GM03348 (cell line): ENCODE results near the gene ZBTB32.
A peak's percentile ranks its signal among the peaks of the same experiment; 100 is the strongest.

Source experiments
- DNase-seq: peaks from one replicate; pipeline ENCODE4 v3.0.0; 2012; ENCODE audit warnings: low spot score

Gene ZBTB32

DNA sequence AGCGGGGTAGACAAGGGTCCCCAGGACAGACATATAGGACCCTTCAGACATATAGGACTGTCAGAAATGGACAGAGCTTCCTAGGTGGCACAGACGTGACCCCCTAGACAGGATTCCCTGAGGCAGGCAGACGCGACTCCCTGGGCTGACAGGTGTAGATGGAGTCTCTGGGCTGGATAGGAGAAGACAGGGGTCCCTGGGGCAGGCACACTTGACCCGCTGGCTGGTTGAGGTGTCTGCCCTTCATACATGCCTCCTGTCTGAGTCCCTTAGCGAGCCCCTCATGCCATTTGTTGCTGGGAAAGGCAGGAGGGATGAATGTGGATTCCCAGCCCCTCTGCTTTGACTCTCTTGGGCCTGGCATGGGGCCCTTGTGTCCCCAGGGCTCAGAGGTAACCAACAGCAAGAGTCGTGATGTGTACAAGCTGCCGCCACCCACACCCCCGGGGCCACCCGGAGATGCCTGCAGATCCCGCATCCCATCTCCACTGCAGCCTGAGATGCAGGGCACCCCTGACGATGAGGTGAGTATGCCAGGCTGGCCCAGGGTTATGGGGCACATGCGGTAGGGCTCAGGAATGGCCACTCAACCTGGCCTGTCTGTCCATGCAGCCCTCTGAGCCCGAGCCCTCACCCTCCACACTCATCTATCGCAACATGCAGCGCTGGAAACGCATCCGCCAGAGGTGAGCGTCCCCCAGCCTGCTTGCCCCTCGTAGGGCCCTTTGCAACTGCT lies 49.4 kb downstream of the ZBTB32 start:
- no peak for DNase-seq

- DNase-seq, result no peak
These were observed 50.2 kb downstream of the ZBTB32 start for GRCh38 chr19:35754370-35755130.

DNA sequence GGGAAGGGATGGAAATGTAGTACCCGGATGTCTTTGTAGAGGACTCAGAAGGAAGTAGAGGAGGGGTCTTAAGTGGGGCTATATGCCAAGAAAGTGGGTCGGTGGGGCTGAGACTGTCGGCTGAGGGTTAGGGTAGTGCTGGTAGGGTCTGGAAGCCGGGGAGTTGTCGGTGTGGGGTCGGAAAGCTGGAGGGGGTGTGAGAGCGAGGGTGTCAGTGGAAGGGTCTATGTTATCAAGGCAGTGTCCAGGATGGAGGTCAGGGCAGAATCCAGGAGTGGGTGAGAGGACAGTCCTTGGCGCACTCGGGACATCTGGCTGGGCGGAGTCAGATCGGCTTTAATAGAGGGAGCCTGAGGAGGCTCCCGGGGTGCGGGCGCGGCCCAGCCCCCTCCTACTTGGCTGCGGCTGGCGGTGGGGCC lies 50.8 kb downstream of the ZBTB32 start:
- no peak for DNase-seq

DNA sequence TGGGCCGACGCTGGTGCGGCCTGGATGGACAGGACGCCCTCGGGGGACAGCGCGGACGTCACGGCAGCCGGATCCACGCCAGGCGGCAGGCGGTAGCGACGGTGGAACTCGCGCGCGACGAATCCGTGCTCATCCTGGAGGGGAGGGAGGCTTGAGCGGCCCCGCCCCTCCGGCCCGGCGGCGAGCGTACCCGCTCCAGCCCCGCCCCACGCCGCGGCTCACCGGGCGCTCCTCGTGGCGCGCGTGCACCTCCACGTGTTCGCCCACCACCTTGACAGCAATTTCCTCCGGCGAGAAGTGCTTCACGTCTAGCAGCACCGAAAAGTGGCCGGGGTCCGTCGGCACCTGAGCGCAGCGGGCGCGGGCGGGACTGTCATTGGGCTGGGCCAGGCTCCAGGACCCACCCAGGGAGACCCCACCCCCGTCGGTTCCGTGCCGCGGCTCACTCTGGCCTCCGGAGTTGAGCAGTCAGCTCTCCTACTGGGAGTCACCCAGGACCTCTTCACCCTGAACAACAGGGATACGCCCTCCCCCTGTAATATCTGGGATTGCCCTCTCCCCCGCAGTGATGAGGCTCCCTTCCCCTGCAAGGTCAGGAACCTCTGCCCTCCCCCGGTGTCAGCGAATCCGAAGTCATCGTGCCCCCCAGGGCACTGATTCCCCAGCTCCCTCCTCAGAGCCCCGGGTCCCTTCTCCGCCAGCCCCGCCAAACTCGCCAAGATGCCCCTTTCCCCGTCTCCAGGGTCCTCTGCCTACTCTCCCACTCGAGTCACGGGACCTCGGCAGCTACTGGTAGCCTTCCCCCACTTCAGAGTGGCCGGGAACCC lies 51.4 kb downstream of the ZBTB32 start:
- DNase-seq, result peak; percentile 82

DNA sequence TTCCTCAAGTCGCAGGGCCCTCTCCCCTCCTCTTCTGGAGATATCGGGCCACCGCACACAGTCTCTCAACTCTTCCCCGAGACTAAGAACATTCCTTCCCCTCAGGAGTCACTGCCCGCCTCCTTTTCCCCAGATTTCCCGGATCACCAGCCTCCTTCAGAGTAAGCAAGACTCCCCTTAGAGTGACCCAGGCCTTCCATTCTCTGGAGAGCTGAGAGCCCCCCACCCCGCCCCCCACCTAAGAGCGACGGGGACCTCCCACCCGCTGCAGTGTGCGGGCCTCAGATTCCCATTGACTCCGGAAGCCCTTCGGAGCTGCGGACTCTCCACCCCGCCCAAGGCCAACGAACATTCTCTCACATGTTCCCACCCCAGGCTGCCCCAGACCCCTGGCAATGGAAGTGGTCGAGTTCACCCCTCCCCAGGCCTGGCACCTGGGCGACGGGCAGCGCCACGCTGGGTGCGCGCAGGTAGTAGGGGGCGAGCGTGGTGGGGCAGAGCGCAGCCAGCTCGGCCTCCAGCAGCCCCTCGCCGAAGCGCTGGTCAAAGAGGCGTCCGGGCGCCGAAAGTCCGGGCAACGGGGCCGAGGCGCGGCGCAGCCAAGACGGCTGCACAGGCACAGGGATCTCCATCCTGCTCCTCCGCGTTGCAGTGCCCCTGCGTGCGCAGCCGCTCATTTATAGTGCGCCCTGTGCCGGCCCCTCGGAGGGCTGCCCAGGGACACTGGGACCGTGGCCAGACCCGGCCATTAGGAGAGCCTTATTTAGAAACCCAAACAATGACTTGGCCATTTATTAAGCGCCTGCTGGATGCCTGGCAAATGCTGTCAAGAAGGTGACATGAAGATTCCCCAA lies 52.2 kb downstream of the ZBTB32 start, which contains the start of gene HSPB6:
HSPB6 (minus strand) TSS at position 653 of the 854 bp plus-strand sequence; CDS start at position 632, 21 bp downstream.
- peak; percentile 53 for DNase-seq

DNA sequence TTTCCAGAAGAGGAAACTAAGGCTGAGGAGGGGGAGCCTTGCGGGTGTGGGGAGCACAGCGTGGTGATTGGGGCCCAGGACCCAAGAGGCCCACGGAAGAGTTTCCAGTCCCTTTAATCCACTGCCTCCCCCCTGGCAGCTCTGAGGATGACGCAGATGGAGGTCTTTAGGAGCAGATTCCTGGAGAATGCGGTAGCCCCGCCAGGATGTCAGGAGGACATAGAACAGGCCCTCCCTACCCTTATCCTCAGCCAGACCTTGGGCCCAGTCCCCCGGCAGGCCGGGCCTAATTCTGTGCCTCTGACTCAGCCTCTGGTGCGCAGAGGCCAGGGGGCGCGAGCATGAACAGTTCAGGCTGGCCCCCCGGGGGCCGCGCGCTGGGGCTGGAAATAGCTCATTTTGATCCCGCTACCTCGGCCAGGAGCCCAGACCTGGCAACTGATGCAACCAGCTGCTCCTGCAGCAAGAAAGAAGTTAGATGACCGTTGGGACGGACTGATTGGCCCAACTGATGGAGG lies 52.9 kb downstream of the ZBTB32 start:
- DNase-seq, result peak; percentile 68

DNA sequence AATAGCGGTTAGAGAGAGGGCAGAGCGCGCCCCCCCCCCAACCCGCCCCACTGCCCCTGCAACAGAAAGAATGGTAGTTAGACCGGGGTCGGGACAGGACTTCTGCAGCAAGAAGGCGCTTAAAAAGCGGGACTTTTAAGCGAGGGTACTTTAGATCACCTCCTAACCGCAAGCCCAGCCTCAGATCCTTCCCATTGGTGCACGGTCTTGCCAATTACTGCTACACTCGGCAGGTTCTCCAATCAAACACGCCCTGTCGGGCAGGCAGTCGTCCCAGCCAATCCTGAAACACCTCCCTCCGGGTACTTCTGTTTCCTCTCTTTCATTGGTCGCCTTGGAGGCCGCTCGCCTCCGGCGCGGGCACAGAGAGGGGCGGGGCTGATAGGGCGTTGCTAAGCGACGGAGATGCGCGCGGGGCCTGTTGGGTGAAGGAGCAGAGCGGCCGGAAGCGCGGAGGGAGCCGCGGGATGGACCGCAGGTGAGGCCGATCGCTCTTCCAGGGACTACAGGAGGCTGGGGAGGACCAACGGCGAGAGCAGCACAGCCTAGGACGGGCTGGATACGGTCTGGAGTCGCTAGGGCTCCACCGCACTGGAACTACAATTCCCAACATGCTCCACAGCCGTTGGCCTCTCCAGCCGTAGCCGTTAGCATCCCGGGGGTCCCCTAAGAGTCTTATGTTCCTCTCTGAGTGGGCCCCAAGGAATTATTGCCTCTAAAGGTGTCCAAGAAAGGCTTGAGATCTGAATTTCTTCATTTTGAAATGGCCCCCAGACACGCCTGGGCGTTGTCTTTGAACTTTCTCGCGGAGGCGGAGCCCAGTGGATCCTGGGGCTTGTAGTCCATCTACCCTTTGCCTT lies 53.6 kb downstream of the ZBTB32 start, which contains the start of gene PROSER3:
PROSER3 (plus strand) TSS at position 428 of the 860 bp plus-strand sequence; CDS start at position 468, 40 bp downstream.
- DNase-seq, result peak; percentile 99

GRCh38 chr19:35759697-35760096 lies 55.3 kb downstream of the ZBTB32 start:
- no peak for DNase-seq

DNA sequence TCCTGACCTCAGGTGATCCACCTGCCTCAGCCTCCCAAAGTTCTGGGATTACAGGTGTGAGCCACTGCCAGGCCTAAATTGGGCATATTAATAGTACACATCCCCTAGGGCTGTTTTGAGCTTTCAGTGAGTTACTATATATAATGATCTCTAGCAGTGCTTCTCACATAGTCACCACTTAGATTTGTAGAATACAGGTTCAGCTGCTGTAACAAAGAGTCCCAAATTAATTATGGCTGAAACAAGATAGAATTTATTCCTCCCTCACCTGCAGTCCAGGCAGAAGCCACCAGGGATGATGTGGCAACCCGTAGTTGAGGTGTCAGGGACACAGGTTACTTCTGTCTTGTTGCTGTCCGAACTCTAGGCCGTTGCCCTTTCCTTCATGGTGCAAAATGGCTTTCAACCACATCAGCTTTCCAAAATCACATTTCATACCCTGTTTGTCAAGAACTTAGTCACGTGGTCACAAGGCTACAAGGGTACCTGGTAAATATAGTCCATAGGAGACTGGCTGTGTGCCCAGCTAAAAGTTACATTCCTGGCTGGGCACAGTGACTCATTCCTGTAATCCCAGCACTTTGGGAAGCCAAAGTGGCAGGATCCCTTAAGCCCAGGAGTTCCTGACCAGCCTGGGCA lies 56.5 kb downstream of the ZBTB32 start:
- no peak for DNase-seq

GRCh38 chr19:35764432-35765315 lies 60.3 kb downstream of the ZBTB32 start:
- DNase-seq, result no peak
